MM.1S (cell line): Measurements from ENCODE around the gene YEATS2.

Experiments used
- DNase-seq: peaks from one replicate; pipeline ENCODE4 v3.0.0-alpha.2; 2015
- H2AFZ ChIP-seq: fragments of 300-600 bp; sonication (generic); 2 replicates; pipeline ENCODE4 v1.6.0; 2016; ENCODE audit warnings: antibody characterized with exemption, low read length
- H3F3A ChIP-seq: fragments of 300-600 bp; sonication (generic); 2 replicates; pipeline ENCODE4 v1.6.1; 2016; ENCODE audit warnings: mild to moderate bottlenecking, antibody characterized with exemption, low read length, moderate library complexity, mixed read lengths; ENCODE audit not compliant: insufficient read depth
- H3K27ac ChIP-seq: fragments of 300-600 bp; sonication (generic); 2 replicates; pipeline ENCODE4 v1.5.1; 2016; ENCODE audit warnings: mild to moderate bottlenecking, low read length
- H3K27me3 ChIP-seq: fragments of 300-600 bp; sonication (generic); replicated peaks from 2 replicates; pipeline ENCODE4 v1.6.0; 2016; ENCODE audit warnings: low read length; ENCODE audit not compliant: insufficient read depth
- H3K36me3 ChIP-seq: fragments of 300-600 bp; sonication (generic); replicated peaks from 2 replicates; pipeline ENCODE4 v1.6.1; 2016; ENCODE audit warnings: mild to moderate bottlenecking, low read length, mixed read lengths; ENCODE audit not compliant: insufficient read depth
- H3K4me1 ChIP-seq: fragments of 300-600 bp; sonication (generic); 2 replicates; pipeline ENCODE4 v1.6.1; 2016; ENCODE audit warnings: low read length, mixed read lengths
- H3K4me2 ChIP-seq: fragments of 300-600 bp; sonication (generic); 2 replicates; pipeline ENCODE4 v1.6.0; 2016; ENCODE audit warnings: low read depth, low read length
- H3K4me3 ChIP-seq: fragments of 300-600 bp; sonication (generic); 2 replicates; pipeline ENCODE4 v1.5.1; 2016; ENCODE audit warnings: low read length, mixed read lengths
- H3K79me2 ChIP-seq: fragments of 300-600 bp; sonication (generic); 2 replicates; pipeline ENCODE4 v1.6.1; 2016; ENCODE audit warnings: mixed run types, low read length, mixed read lengths
- H3K9ac ChIP-seq: fragments of 300-600 bp; sonication (generic); 2 replicates; pipeline ENCODE4 v1.6.1; 2016; ENCODE audit warnings: low read length, mixed read lengths
- H3K9me2 ChIP-seq: fragments of 300-600 bp; sonication (generic); replicated peaks from 2 replicates; pipeline ENCODE4 v1.6.1; 2016; ENCODE audit warnings: mild to moderate bottlenecking, low read length, mixed read lengths; ENCODE audit not compliant: insufficient read depth
- H3K9me3 ChIP-seq: fragments of 300-600 bp; sonication (generic); replicated peaks from 2 replicates; pipeline ENCODE4 v1.6.1; 2016; ENCODE audit warnings: mild to moderate bottlenecking, low read length, mixed read lengths; ENCODE audit not compliant: insufficient read depth
- H4K20me1 ChIP-seq: fragments of 300-600 bp; sonication (generic); 2 replicates; pipeline ENCODE4 v1.6.1; 2016; ENCODE audit warnings: mild to moderate bottlenecking, low read length, moderate library complexity, mixed read lengths; ENCODE audit not compliant: insufficient read depth
- CTCF ChIP-seq: fragments of 300-600 bp; sonication (generic); IDR thresholded peaks from 2 replicates; pipeline ENCODE4 v1.5.1; 2016; ENCODE audit warnings: antibody characterized with exemption, low read length, mixed read lengths
- EZH2 ChIP-seq: fragments of 300-600 bp; sonication (generic); optimal IDR thresholded peaks from 2 replicates; pipeline ENCODE3; 2017; ENCODE audit warnings: low read depth, mild to moderate bottlenecking, antibody characterized with exemption, low read length, mixed read lengths
- EZH2phosphoT487 ChIP-seq: fragments of 300-600 bp; sonication (generic); IDR thresholded peaks from 2 replicates; pipeline ENCODE4 v1.6.1; 2018; ENCODE audit warnings: antibody characterized with exemption, low read length

YEATS2 gene

DNA sequence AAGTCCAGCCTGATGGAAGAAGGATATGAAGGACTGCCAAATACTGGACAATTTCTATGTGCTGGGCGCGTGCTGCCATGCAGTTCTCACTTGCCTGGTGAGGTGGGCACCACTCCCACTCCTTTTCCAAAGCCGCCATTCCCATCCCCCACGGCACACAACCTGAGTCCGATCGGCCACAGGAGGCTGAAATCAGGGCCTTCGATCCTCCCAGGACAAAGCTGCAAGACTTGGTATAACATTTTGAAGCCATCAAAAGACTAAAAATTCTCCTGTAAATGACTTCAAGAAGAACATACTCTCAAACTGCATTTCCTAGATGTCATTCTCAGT, 130.9 kb downstream of the YEATS2 start:
- H3K9me3 ChIP-seq, result no peaks in the 10 kb centered on the region
- TF ChIP-seq EZH2phosphoT487 (no peak), CTCF (no peak), EZH2 (no peak)
- DNase-seq, result no peak
- H3K79me2 ChIP-seq, result no peaks in the 10 kb centered on the region
- H3K27me3 ChIP-seq, result no peaks in the 10 kb centered on the region
- H3K9me2 ChIP-seq, result no peaks in the 10 kb centered on the region
- H3K4me2 ChIP-seq, result no peak overlapping the region
- no peak overlapping the region for H3K27ac ChIP-seq
- no peak overlapping the region for H2AFZ ChIP-seq
- H3F3A ChIP-seq, result no peaks in the 10 kb centered on the region
- no peaks in the 10 kb centered on the region for H3K36me3 ChIP-seq
- no peaks in the 10 kb centered on the region for H3K4me1 ChIP-seq
- H3K4me3 ChIP-seq, result no peak overlapping the region
- no peak overlapping the region for H3K9ac ChIP-seq
- H4K20me1 ChIP-seq, result no peaks in the 10 kb centered on the region

DNA sequence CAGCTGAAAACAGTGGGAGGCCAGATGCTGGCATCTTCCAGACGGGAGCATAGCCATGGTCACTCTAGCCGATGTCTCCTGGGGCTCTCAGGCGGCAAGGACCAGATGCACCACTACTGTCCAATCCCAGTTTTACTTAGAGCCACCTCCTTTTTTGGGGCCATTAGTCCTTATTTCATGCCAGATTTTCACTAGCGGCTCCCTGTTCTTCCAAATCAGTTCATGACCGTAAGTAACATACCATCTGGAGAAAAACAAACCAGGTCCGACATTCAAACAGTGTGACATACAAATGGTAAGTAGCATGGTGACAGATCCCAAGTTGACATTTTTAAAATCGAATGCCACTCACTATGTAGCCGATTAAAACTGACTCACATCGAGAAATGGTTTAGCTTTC, 131.9 kb downstream of the YEATS2 start:
- Histone ChIP-seq H3K36me3 (no peaks in the 10 kb centered on the region), H3K9me2 (no peaks in the 10 kb centered on the region), H3K9ac (no peak overlapping the region), H3K27ac (no peak overlapping the region), H3K4me3 (no peak overlapping the region), H3K79me2 (no peaks in the 10 kb centered on the region), H3K27me3 (no peaks in the 10 kb centered on the region), H3K9me3 (no peaks in the 10 kb centered on the region), H3K4me2 (no peak overlapping the region), H3K4me1 (no peaks in the 10 kb centered on the region), H4K20me1 (no peaks in the 10 kb centered on the region), H3F3A (no peaks in the 10 kb centered on the region), H2AFZ (no peak overlapping the region)
- TF ChIP-seq CTCF (no peak), EZH2 (no peak), EZH2phosphoT487 (no peak)
- DNase-seq, result no peak

GRCh38 chr3:183830187-183830586, 132.6 kb downstream of the YEATS2 start:
- no peak for DNase-seq
- H3K27ac ChIP-seq, result no peak overlapping the region
- no peaks in the 10 kb centered on the region for H3K9me2 ChIP-seq
- H4K20me1 ChIP-seq, result no peaks in the 10 kb centered on the region
- no peaks in the 10 kb centered on the region for H3K9me3 ChIP-seq
- H3K79me2 ChIP-seq, result no peaks in the 10 kb centered on the region
- no peaks in the 10 kb centered on the region for H3K4me1 ChIP-seq
- H3F3A ChIP-seq, result no peaks in the 10 kb centered on the region
- no peak overlapping the region for H3K4me3 ChIP-seq
- H3K27me3 ChIP-seq, result no peaks in the 10 kb centered on the region
- no peak overlapping the region for H3K4me2 ChIP-seq
- no peak overlapping the region for H2AFZ ChIP-seq
- H3K9ac ChIP-seq, result no peak overlapping the region
- H3K36me3 ChIP-seq, result no peaks in the 10 kb centered on the region
- TF ChIP-seq EZH2 (no peak), CTCF (no peak), EZH2phosphoT487 (no peak)

DNA sequence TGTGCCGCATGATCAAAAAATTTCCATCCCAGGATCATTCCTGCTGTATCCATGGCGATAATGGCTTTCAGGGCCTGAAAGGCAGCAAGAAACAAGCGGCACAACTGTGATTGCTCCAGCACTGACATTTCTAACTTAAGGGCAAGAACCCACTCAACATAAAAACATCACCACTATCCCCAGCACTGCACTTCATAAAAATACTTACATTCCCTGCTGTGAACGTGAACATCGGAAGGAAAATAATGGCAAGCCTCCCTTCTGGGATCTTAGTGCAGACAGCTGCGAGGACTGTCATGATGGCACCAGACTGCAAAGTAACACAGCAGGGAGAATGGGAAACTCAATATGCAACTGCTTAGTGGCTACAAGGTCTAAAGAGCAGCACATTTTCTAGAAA, 135.9 kb downstream of the YEATS2 start:
- no peaks in the 10 kb centered on the region for H3K36me3 ChIP-seq
- 0 out of 2 replicates have a peak, but pooled peaks cover 4% of the 10 kb centered on the region for H3K79me2 ChIP-seq
- H3K9me3 ChIP-seq, result no peaks in the 10 kb centered on the region
- no peak overlapping the region for H3K4me3 ChIP-seq
- TF ChIP-seq EZH2 (no peak), CTCF (no peak), EZH2phosphoT487 (no peak)
- no peaks in the 10 kb centered on the region for H3K9me2 ChIP-seq
- no peak overlapping the region for H2AFZ ChIP-seq
- no peak for DNase-seq
- H4K20me1 ChIP-seq, result no peaks in the 10 kb centered on the region
- no peak overlapping the region for H3K9ac ChIP-seq
- no peaks in the 10 kb centered on the region for H3F3A ChIP-seq
- no peak overlapping the region for H3K27ac ChIP-seq
- no peaks in the 10 kb centered on the region for H3K27me3 ChIP-seq
- no peak overlapping the region for H3K4me2 ChIP-seq
- H3K4me1 ChIP-seq, result no peaks in the 10 kb centered on the region
